CD1c-positive myeloid dendritic cell (primary cell): ENCODE results near the gene OR4C45.
"Not testable (repeated sequence)": the region's sequence is repeated elsewhere in the genome, so short reads cannot be mapped to it uniquely, and the experiment has no call there.

ENCODE experiments used
- DNase-seq: peaks from one replicate; pipeline ENCODE4 v3.0.0-alpha.2; 2016; ENCODE audit errors: extremely low spot score

The OR4C45 gene

GRCh38 chr11:50032574-50032973 lies at the start of gene OR4C45:
TSS of gene OR4C45 (plus strand) at chr11:50032874.
- DNase-seq = no peak

- peak; percentile 45 for DNase-seq
These were observed 37.1 kb upstream of the OR4C45 start for GRCh38 chr11:49995565-49995964.

GRCh38 chr11:50030193-50030592 lies 2.5 kb upstream of the OR4C45 start:
- no peak for DNase-seq

GRCh38 chr11:50036239-50036638 lies 3.6 kb downstream of the OR4C45 start:
- DNase-seq = not testable (repeated sequence)

GRCh38 chr11:50037251-50037650 lies 4.6 kb downstream of the OR4C45 start:
- DNase-seq = no peak

- no peak for DNase-seq
These were observed 12.0 kb downstream of the OR4C45 start for GRCh38 chr11:50044647-50045046.

DNA sequence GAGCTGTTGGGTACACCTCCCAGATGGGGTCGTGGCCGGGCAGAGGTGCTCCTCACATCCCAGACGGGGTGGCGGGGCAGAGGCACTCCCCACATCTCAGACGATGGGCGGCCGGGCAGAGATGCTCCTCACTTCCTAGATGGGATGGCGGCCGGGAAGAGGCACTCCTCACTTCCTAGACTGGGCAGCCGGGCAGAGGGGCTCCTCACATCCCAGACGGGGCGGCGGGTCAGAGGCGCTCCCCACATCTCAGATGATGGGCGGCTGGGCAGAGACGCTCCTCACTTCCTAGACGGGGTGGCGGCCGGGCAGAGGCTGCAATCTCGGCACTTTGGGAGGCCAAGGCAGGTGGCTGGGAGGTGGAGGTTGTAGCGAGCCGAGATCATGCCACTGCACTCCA lies 30.4 kb downstream of the OR4C45 start:
- DNase-seq = not testable (repeated sequence)

DNA sequence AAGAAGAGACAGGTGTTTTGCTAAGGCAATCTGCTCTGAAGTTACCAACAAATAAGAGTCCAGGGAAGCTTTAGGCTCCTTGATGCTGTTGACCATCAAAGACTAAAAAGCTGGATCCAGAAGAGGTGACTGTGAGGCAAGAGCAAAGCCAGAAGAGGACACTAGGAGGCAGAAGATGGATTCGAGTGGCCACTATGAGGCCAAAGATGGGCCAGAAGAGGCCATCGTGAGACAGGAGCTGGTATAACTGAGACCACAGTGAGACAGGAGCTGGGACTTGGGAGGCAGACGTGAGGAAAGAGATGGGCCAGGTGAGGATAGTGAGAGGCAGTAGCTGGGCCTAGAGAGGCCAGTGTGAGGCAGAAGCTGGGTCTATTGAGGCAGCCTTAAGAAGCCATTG lies 37.7 kb downstream of the OR4C45 start:
- DNase-seq = no peak

DNA sequence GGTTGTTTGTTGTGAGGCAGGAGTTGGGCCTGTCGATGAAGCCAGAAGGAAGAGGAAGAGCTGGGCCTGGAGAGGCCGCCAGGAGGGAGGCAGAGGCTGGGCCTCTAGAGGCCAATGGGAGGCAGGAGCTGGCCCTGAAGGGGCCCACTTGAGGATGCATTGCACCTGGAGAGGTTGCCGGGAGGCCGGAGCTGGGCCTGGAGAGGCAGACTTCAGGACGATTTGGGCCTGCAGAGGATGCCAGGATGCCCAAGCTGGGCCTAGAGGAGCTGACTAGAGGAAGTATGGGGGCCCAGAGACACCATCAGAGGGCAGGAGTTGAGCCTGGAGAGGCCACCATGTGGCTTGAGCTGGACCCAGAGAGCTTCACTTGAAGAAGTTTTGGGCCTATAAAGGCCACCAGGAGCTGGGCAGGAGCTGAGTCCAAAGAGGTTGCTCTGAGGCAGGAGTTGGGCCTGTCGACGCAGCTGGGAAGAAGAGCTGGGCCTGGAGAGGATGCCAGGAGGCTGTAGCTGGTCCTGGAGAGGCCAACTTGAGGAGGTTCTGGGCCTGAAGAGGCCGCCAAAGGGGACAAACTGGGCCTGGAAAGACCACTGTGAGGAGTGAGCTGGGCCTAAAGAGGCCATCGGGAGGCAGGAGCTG lies 39.0 kb downstream of the OR4C45 start:
- no peak for DNase-seq

DNA sequence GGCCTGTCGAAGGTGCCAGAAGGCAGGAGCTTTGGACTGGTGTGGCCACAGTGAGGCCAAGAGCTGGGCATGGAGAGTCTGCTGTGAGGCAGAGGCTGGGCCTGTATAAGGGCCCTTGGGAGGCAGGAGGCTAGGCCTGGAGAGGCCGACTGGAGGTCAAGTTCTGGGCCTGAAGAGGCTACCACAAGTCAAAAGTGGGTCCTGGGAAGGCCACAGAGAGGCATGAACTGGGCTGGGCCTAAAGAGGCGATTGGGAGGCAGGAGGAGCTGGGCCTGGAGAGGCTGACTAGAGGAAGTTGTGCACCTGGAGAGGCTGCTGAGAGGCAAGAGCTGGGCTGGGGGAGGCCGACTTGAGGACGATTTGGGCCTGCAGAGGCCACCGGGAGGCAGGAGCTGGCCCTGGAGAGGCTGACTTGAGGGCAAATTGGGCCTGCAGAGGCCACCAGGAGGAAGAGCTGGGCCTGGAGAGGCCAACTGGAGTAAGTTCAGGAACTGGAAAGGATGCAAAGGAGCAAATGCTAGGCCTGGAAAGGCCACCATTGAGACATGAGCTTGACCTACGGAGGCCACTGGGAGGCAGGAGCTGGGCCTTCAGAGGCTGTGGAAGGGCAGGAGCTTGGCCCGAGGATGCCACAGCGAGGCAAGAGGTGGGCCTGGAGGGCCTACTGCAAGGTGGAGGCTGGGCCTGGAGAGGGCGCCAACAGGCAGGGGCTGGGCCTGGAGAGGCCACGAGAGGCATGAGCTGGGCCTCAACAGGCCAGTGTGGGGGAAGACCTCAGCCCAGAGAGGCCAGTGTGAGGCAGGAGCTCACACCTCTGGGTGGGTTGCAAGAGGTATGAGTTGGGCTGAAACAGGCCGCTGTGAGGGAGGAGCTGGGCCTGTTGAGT lies 39.8 kb downstream of the OR4C45 start:
- DNase-seq = no peak

- DNase-seq = no peak
These were observed 40.7 kb downstream of the OR4C45 start for GRCh38 chr11:50073113-50074105.

GRCh38 chr11:50074161-50074560 lies 41.5 kb downstream of the OR4C45 start:
- DNase-seq = no peak

GRCh38 chr11:50075856-50076255 lies 43.2 kb downstream of the OR4C45 start:
- no peak for DNase-seq

GRCh38 chr11:50077526-50077925 lies 44.9 kb downstream of the OR4C45 start:
- no peak for DNase-seq

DNA sequence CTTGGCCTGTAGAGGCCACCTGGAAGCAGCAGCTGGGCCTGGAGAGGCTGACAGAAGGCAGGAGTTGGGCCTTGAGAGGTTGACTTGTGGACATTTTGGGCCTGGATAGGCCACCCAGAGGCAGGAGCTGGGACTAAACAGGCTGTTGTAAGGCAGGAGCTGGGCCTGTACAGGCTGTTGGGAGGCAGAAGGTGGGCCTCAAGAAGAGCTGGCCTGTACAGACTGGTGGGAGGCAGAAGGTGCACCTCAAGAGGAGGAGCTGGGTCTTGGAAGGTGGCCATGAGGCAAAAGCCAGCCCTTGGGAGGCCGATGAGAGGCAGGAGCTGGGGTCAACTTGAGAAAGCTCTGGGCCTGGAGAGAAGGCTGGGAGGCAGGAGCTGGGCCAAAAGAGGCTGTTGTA lies 45.3 kb downstream of the OR4C45 start:
- no peak for DNase-seq

- not testable (repeated sequence) for DNase-seq
These were observed 46.3 kb downstream of the OR4C45 start for GRCh38 chr11:50078946-50079345.

DNA sequence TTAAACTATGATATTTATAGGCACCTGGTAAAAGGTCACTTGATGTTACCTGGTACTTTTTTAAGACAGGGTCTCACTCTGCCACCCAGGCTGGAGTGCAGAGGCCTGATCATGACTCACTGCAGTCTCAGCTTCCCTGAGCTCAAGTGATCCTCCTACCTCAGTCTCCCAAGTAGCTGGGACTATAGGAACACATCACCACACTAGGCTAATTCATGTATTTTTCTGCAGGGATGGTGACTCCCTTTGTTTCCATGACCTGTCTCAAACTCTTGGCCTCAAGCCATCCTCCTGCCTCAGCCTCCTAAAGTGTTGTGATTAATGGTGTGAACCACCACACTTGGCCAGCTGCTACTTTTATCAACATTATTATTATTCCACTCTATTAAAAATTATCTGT lies 47.6 kb downstream of the OR4C45 start:
- DNase-seq = no peak
